ENCODE measurements around the gene TMEM95. TPM values are rescaled to one million over a fixed set of nuclear protein-coding genes. Genes with fewer than 3 reads are reported as not detected.
A peak's percentile ranks its signal among the peaks of the same experiment; 100 is the strongest.

TMEM95 gene
- total RNA-seq, 2 donors from 2014 or later: not detected

- H3K4me1 ChIP-seq (ENCODE audit: control insufficient read depth, insufficient read depth, low read length): peaks cover 5% of the 10 kb centered on the region
- H3K4me3 ChIP-seq (ENCODE audit: low read length): peak within 1 kb of the TSS; percentile 82
- H3K27ac Mint-ChIP-seq: peak within 1 kb of the TSS; percentile 90
- H3K4me3 Mint-ChIP-seq: peak within 1 kb of the TSS; percentile 73
- no peak for TF ChIP-seq CTCF (conservative IDR thresholded peaks at IDR 0.05)
- DNase-seq: peak; percentile 97
- H3K4me1 Mint-ChIP-seq: peaks cover 15% of the 10 kb centered on the region
- H3K9me3 ChIP-seq (ENCODE audit: control insufficient read depth, low read length): no peaks in the 10 kb centered on the region
- no peaks in the 10 kb centered on the region for H3K36me3 Mint-ChIP-seq (ENCODE audit: low read depth)
- peak within 1 kb of the TSS; percentile 90 for H3K27ac ChIP-seq (ENCODE audit: low read depth, low read length)
- no peaks in the 10 kb centered on the region for H3K36me3 ChIP-seq (ENCODE audit: control insufficient read depth, insufficient read depth, low read length)
- peaks cover 23% of the 10 kb centered on the region for H3K27me3 Mint-ChIP-seq (ENCODE audit: insufficient read depth)
- H3K9ac ChIP-seq (ENCODE audit: extremely low read depth, low read length, poor library complexity, severe bottlenecking): peak within 1 kb of the TSS; percentile 91
- H3K27me3 ChIP-seq (ENCODE audit: control insufficient read depth, insufficient read depth, low read length, poor library complexity, severe bottlenecking): no peaks in the 10 kb centered on the region
- 0% methylated on average over 35 to 91 of the region's 91 CpGs for WGBS, 2 experiments (ENCODE audit: insufficient coverage in 1 of 2, insufficient read length in 1 of 2)
- no peaks in the 10 kb centered on the region for H3K9me3 Mint-ChIP-seq
These were observed 3.1 kb upstream of the TMEM95 start, which contains the start of gene KCTD11 for GRCh38 chr17:7351665-7352502. Gene KCTD11 (plus strand): TSS chr17:7352162.

GRCh38 chr17:7352503-7352889 is 2.5 kb upstream of the TMEM95 start:
- Histone ChIP-seq H3K4me3 (ENCODE audit: low read length) (peak overlapping the region; percentile 82), H3K9ac (ENCODE audit: extremely low read depth, low read length, poor library complexity, severe bottlenecking) (peak overlapping the region; percentile 91), H3K36me3 (ENCODE audit: control insufficient read depth, insufficient read depth, low read length) (no peaks in the 10 kb centered on the region), H3K27me3 (ENCODE audit: control insufficient read depth, insufficient read depth, low read length, poor library complexity, severe bottlenecking) (no peaks in the 10 kb centered on the region), H3K4me1 (ENCODE audit: control insufficient read depth, insufficient read depth, low read length) (peaks cover 5% of the 10 kb centered on the region), H3K9me3 (ENCODE audit: control insufficient read depth, low read length) (no peaks in the 10 kb centered on the region), H3K27ac (ENCODE audit: low read depth, low read length) (peak overlapping the region; percentile 90)
- Mint-ChIP-seq H3K27me3 (ENCODE audit: insufficient read depth) (peaks cover 24% of the 10 kb centered on the region), H3K4me3 (peak overlapping the region; percentile 73), H3K36me3 (ENCODE audit: low read depth) (no peaks in the 10 kb centered on the region), H3K9me3 (no peaks in the 10 kb centered on the region), H3K27ac (peak overlapping the region; percentile 75), H3K4me1 (peaks cover 15% of the 10 kb centered on the region)
- DNase-seq: no peak
- peak; percentile 78 for TF ChIP-seq CTCF (conservative IDR thresholded peaks at IDR 0.05)
- whole genome bisulfite sequencing, 2 experiments (ENCODE audit: insufficient coverage in 1 of 2, insufficient read length in 1 of 2): 54 to 59% methylated on average over 3 to 10 of the region's 10 CpGs

- DNase-seq: no peak
- TF ChIP-seq CTCF (conservative IDR thresholded peaks at IDR 0.05): no peak
- no peaks in the 10 kb centered on the region for H3K36me3 Mint-ChIP-seq (ENCODE audit: low read depth)
- Histone ChIP-seq H3K36me3 (ENCODE audit: control insufficient read depth, insufficient read depth, low read length) (no peaks in the 10 kb centered on the region), H3K9me3 (ENCODE audit: control insufficient read depth, low read length) (no peaks in the 10 kb centered on the region), H3K4me1 (ENCODE audit: control insufficient read depth, insufficient read depth, low read length) (peaks cover 5% of the 10 kb centered on the region), H3K9ac (ENCODE audit: extremely low read depth, low read length, poor library complexity, severe bottlenecking) (no peak overlapping the region), H3K27me3 (ENCODE audit: control insufficient read depth, insufficient read depth, low read length, poor library complexity, severe bottlenecking) (no peaks in the 10 kb centered on the region), H3K27ac (ENCODE audit: low read depth, low read length) (no peak overlapping the region), H3K4me3 (ENCODE audit: low read length) (peak overlapping the region; percentile 82)
- peaks cover 15% of the 10 kb centered on the region for H3K4me1 Mint-ChIP-seq
- no peak overlapping the region for H3K27ac Mint-ChIP-seq
- H3K4me3 Mint-ChIP-seq: peak overlapping the region; percentile 73
- H3K9me3 Mint-ChIP-seq: no peaks in the 10 kb centered on the region
- 93 to 94% methylated on average over 20 to 37 of the region's 37 CpGs for WGBS, 2 experiments (ENCODE audit: insufficient coverage in 1 of 2, insufficient read length in 1 of 2)
- peaks cover 24% of the 10 kb centered on the region for H3K27me3 Mint-ChIP-seq (ENCODE audit: insufficient read depth)
These were observed 1.9 kb upstream of the TMEM95 start for GRCh38 chr17:7352910-7353635.
